Activated CD4-positive, alpha-beta T cell treated with anti-CD3 and anti-CD28 coated beads, Interleukin-2, Interleukin-6, amounts not matched to agents 100 ng/mL and 50 ng/mL, durations not matched to agents 16 hours and 8 hours (primary cell): Measurements from ENCODE around the gene DOCK10.
A peak's percentile ranks its signal among the peaks of the same experiment; 100 is the strongest.

ENCODE experiments used
- DNase-seq: peaks from one replicate; pipeline ENCODE4 v3.0.0-alpha.2; 2020

Gene DOCK10

DNA sequence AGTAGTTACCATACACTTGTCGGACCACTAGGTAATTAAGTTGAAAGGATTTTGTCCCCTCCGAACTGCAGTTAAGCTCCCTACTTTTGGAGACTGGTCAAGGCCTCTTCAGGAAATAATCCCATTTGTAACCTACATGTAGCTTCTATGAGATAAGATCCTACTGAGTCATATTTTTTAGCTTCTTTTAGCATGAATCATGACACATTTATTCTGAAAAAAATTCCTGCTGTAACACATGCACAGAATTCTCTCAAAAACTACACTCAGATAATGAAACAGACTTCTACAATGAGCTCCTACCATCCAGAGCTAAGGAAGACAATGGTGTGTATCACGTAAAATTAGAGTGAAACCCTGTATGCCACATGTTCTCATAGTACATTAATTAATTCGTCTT lies 225.5 kb downstream of the DOCK10 start:
- no peak for DNase-seq

DNA sequence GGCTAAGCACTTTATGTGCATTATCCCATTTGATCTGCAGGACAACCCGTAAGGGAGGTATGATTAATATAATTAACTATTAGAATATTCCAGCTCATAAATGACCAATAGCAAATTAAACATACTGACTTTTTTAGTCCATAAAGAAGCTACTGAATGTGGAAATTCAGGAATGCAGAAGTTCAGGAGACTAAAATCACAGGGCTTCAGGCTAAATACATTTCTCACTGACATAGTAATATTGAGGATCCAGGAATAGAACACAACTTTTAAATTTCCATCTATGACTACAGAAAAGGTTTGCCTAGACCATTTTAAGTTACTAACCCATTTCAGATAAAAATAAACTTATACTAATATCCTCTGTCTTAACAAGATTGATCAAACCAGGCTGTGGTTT lies 228.7 kb downstream of the DOCK10 start:
- DNase-seq, result no peak

GRCh38 chr2:224807153-224807964 lies 234.9 kb downstream of the DOCK10 start:
- DNase-seq, result no peak

GRCh38 chr2:224803930-224804329 lies 238.3 kb downstream of the DOCK10 start:
- no peak for DNase-seq

DNA sequence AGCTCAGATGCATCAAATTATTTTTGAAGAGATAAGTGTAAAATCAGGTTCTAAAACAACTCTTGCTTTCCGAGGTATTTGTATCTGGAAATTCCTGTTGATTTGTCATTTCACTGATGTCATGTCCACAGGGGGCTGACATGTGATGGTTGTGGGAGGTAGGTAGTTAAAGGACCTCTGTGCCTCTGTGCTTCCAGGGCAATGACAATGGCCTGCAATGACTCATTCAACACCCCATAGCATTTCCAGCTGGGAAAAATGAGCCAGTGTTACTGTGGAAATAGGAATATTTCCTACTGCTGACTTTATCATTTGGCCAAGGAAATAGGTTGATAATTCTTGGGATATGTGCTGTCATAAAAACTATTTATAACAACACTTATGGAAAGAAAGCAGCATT lies 239.9 kb downstream of the DOCK10 start:
- DNase-seq, result no peak

DNA sequence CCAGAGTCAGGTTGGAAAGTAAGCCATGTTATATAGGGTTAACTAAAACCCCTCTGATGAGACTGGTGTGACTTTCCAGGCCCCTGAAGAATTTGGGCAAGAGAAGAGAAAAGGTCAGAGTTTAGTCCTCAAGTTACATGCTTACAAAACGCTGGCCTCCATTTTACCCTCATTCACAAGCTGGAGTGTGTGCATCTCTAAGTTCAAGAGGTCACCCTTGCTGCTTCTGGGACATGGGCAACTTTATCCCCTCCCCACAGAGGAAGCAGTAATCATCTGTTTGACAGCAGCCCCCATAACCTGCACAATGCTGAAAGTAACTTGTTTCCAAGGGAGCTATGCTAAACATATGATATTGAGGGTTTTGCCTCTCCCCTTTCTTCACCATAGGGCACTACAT lies 240.9 kb downstream of the DOCK10 start:
- no peak for DNase-seq

DNA sequence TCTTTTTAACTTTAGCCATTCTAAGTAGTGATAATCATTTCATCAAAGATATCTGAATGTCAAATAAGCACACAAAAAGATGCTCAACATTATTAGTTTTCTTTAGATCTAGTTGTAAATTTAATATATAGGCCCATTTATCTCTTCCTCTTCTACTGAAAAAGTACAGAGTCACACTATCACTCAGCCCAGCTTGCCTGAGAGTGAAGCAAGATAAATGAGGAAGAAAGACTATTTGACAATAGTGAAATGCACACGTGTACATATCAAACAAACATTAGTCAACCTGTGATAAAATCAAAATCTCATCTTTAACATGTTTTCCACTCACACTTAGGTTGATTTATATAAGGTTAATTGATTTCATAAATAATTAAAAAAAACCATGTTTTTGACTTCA lies 242.6 kb downstream of the DOCK10 start:
- DNase-seq, result no peak

DNA sequence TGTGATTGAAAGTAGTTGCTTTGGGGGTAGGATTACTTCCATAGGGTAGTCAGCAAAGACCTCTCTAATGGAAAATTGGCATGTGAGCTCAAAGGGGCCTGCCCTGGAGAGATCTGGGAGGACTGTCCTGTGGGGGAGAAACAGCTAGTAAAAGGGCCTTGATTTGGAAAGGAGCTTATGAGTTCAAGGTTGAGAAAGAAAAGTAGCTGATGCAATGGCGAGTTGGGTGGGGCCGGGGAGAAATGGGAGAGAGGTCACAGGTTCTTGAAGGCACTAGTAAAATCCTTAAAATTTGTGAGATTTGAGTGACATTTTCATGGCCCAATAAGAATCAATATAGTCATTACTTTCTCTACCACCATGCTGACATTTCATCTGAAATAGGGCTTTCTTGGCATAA lies 244.1 kb downstream of the DOCK10 start:
- DNase-seq, result no peak

DNA sequence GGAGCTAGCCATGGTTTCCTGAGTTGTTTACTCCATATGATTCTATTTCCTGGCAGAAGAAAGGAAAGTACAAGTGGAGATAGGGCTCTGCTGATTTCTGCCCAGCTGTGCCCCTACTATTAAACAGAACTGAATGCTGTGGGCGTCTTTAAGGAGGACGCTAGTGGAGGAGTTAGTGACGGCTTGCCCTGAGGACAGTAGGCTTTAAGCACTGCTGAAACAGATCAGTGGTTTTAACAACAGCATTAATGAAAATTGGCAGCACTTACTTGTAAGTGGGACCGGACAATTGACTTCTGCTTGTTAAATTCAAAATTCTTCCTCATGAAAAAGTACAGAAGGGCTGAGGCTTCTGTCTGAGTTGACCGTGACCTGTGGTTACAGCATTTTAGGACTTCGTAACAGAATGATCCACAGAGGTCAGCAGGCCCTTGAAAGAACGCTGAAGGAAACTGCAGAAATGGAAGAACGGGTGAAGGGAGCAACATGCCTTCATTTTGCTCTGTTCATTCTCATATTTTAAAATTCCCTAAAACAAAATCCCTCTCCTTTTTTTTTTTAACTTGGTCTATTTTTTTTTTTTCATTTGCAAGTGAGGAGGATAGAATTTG lies 245.5 kb downstream of the DOCK10 start:
- DNase-seq, result no peak

DNA sequence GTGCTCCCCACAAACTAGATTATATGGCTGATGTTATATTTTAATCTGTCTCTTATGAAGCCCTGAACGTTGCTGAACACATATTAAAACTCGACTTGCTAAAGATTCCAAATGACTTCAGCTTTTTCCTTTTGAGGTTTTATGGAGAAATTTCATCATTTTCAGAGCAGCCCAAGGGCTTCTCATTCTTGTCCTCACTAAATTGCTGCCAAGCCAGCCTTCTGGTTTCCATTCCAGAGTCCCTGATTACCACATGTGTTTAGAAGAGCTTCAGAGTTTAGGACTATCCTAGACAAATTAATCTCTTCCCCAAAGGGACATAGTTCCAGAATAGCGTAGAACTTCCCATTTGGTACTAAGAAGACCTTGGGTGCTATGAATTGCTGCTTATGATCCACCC lies 248.3 kb downstream of the DOCK10 start:
- DNase-seq, result no peak

DNA sequence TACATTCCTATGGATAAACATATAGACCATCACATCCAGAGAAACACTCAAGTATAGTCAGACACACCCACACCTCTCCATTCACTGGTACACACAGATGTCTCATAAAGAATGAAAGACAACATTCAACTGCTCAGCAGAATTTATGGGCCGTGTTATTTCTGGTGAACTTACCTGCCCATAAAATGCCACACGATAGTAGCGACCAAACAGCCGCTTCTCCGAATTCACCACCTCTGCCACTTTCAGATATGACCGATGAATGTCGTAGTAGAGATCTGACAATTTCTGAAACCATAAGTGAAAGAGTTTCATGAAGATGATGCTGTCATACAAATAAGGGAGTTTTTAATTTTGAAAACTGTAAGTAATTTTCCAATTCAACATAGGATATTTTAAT lies 255.4 kb downstream of the DOCK10 start:
- DNase-seq, result peak; percentile 8

GRCh38 chr2:224781400-224781799 lies 260.9 kb downstream of the DOCK10 start:
- no peak for DNase-seq

GRCh38 chr2:224780823-224781222 lies 261.4 kb downstream of the DOCK10 start:
- no peak for DNase-seq

DNA sequence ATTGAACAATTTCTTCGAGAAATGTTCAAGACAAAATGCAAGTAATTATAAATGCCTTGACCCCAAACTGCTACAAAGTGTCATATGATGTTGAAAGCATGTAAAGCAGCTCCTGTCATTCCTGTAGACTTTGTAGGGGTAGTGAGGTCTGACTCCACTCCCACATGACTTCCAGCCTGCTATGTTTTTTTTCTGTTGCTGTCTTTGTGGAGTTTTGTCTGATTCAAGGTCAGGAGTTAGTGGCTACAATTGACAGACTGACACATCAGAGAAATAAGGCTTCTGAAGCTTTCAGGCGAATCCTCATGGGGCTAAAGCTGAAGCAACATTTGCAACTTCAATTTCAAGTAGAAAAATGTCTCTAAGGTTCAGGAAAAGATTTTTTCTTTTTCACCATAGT lies 262.2 kb downstream of the DOCK10 start:
- DNase-seq, result no peak

GRCh38 chr2:224778474-224778877 lies 263.8 kb downstream of the DOCK10 start:
- peak; percentile 71 for DNase-seq

DNA sequence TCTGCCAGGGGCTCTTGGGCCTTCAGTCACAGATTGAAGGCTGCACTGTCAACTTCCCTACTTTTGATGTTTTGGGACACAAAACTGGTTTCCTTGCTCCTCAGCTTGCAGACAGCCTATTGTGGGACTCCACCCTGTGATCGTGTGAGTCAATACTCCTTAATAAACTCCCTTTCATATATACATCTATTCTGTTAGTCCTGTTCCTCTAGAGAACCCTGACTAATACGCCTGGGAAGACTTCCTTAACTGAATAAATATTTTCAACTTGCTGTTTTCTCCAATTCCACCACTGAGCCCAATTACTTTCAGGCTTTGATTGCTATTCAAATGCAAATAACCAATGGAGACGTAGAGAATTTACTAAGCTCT lies 264.7 kb downstream of the DOCK10 start:
- DNase-seq, result no peak

DNA sequence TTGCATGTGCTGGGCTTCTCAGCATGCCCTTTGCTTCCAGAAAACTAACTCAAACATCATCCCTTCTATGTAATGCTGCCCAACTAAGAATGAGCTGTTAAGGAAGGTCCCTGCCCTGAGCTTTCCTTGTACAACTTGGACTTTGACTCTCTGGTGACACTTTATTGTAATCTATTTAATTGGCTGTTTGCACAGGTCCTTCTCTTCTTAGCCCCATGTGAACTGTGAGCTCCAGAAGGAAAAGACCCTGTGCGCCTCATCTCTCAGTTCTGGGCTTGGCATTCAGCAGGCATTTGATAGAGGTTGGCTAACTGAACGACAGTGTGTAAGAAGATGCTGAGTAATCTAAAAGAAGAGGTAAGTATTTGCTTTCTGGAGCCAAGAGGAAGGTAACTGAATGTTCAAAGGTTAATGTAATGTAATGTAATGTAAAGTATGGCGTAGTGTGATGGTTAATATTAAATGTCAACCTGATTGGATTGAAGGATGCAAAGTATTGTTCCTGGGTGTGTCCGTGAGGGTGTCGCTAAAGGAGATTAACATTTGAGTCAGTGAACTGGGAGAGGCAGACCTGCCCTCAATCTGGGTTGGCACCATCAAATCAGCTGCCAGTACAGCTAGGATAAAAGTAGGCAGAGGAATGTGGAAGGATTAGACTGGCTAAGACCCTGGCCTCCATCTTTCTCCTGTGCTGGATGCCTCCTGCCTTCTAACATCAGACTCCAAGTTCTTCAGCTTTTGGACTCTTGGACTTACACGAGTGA lies 265.3 kb downstream of the DOCK10 start:
- DNase-seq, result no peak

DNA sequence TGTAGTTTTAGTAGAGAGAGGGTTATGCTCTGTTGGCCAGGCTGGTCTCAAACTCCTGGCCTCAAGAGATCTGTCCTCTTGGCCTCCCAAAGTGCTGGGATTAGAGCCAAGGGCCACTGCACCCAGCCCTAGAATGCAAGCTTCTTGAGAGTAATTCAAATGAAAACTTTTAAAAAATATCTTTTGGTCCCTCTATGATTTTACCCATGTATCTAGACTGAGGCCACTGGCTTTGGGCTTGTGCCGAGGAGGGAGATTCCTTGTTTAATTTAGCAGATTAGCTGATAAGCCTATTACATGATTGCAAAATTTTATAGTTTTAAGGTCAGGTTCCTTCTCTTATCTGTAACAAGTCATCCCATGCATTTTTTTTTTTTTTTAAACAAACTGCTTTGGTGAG lies 266.6 kb downstream of the DOCK10 start:
- no peak for DNase-seq

GRCh38 chr2:224774735-224775134 lies 267.5 kb downstream of the DOCK10 start:
- no peak for DNase-seq

DNA sequence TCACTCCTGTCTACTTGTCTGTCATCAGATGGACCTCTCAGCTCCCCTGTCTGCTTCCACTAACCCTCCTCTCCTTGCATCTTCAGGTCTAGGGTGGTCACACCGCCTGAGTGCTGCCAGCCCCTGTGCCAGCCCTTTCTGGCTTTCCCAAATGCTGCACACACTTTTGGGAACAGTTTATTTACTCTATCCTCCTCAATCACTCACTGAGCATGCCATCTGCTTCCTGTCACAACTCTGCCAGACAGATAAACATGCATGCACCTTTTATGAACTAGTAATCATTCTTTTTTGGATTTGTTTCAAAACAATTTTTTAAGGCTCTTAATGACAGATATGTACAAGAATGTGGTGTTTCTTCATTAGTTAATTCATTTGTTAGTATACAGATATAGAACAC lies 269.8 kb downstream of the DOCK10 start:
- no peak for DNase-seq

GRCh38 chr2:224769489-224769888 lies 272.8 kb downstream of the DOCK10 start:
- DNase-seq, result peak; percentile 17

GRCh38 chr2:224764565-224765236 lies 277.6 kb downstream of the DOCK10 start:
- no peak for DNase-seq

GRCh38 chr2:224757934-224758548 lies 284.2 kb downstream of the DOCK10 start:
- no peak for DNase-seq
